Caco-2 (cell line): ENCODE data around the gene CMTM4. TPM values are rescaled to one million over a fixed set of nuclear protein-coding genes. Genes with fewer than 3 reads are reported as not detected.

Experiments
- BruUV-seq: library from RNA; stranded (reverse); fragments of 400-500 nt; replicated peaks from 2 replicates; lab custom pipeline; 2021; lab: Mats Ljungman, UMichigan
- CTCF ChIA-PET: fragments of 300-600 bp; sonication (Branson Sonifier 250); formaldehyde crosslinking; loops from one replicate; lab custom pipeline; 2022; ENCODE audit warnings: antibody characterized with exemption; lab: Charles Lee
- POLR2A ChIA-PET: fragments of 300-600 bp; sonication (Branson Sonifier 250); formaldehyde crosslinking; loops from one replicate; lab custom pipeline; 2022; ENCODE audit warnings: antibody characterized with exemption; lab: Charles Lee
- DNase-seq, 2 experiments: peaks; one replicate each; pipeline versions ENCODE4 v3.0.0 to v3.0.0-alpha.2; 2020 to 2022
- H3K27me3 ChIP-seq: replicated peaks from 2 replicates; pipeline ENCODE4 v1.6.0; 2011; ENCODE audit warnings: low read length; ENCODE audit not compliant: control insufficient read depth, insufficient read depth
- H3K36me3 ChIP-seq: 2 replicates; pipeline ENCODE4 v1.5.1; 2011; ENCODE audit warnings: low read length; ENCODE audit not compliant: control insufficient read depth, insufficient read depth
- H3K4me1 ChIP-seq: fragments of 250-450 bp; sonication (Bioruptor Pico); 2 replicates; pipeline ENCODE4 v1.5.1; 2020; ENCODE audit warnings: mild to moderate bottlenecking
- H3K4me3 ChIP-seq: 2 replicates; pipeline ENCODE4 v1.5.1; 2011; ENCODE audit warnings: low read depth, mild to moderate bottlenecking, control low read depth, low read length
- H3K9me3 ChIP-seq: fragments of 250-450 bp; sonication (Bioruptor Pico); 2 replicates; pipeline ENCODE4 v1.5.1; 2020; ENCODE audit warnings: mild to moderate bottlenecking, moderate library complexity
- H3K27ac Mint-ChIP-seq: one replicate; pipeline ENCODE4 v1.8.0; 2022; ENCODE audit warnings: mixed read lengths; ENCODE audit not compliant: unreplicated experiment
- H3K27me3 Mint-ChIP-seq: one replicate; pipeline ENCODE4 v1.8.0; 2022; ENCODE audit warnings: mixed read lengths; ENCODE audit not compliant: insufficient read depth, unreplicated experiment
- H3K36me3 Mint-ChIP-seq: one replicate; pipeline ENCODE4 v1.8.0; 2022; ENCODE audit warnings: mild to moderate bottlenecking, mixed read lengths; ENCODE audit not compliant: insufficient read depth, unreplicated experiment
- H3K4me1 Mint-ChIP-seq: one replicate; pipeline ENCODE4 v1.8.0; 2022; ENCODE audit warnings: low read depth, mixed read lengths; ENCODE audit not compliant: unreplicated experiment
- H3K4me3 Mint-ChIP-seq: one replicate; pipeline ENCODE4 v1.8.0; 2022; ENCODE audit warnings: mild to moderate bottlenecking, moderate library complexity, mixed read lengths; ENCODE audit not compliant: unreplicated experiment
- H3K9me3 Mint-ChIP-seq: one replicate; pipeline ENCODE4 v1.8.0; 2022; ENCODE audit warnings: mixed read lengths; ENCODE audit not compliant: unreplicated experiment
- intact Hi-C: fragments of 100-400 bp; cut with micrococcal nuclease; formaldehyde crosslinking; loops from one replicate; pipeline ENCODE4 v1.10.0; 2022; ENCODE audit not compliant: unreplicated experiment
- total RNA-seq: library from RNA; stranded (reverse); gene quantifications from 2 replicates; pipeline ENCODE4 v1.2.3, GENCODE V29; 2022
- TF ChIP-seq, protein P1 (sequence below), 2 experiments: fragments of 200-600 bp in 1 of 2; IDR thresholded peaks; 1 replicate in 1 of 2; 2 replicates in 1 of 2; pipeline versions ENCODE4 v1.5.1 to v1.8.0; 2011 to 2022; ENCODE audit warnings: antibody characterized with exemption in 1 of 2, control low read depth in 1 of 2, inconsistent platforms in 1 of 2, low read depth in 1 of 2, low read length in 1 of 2, mild to moderate bottlenecking in 1 of 2, moderate library complexity in 1 of 2; ENCODE audit not compliant: insufficient read depth in 1 of 2, severe bottlenecking in 1 of 2, unreplicated experiment in 1 of 2

The CMTM4 gene
- total RNA-seq, 1 experiment from 2014 or later, result 108 TPM

DNA sequence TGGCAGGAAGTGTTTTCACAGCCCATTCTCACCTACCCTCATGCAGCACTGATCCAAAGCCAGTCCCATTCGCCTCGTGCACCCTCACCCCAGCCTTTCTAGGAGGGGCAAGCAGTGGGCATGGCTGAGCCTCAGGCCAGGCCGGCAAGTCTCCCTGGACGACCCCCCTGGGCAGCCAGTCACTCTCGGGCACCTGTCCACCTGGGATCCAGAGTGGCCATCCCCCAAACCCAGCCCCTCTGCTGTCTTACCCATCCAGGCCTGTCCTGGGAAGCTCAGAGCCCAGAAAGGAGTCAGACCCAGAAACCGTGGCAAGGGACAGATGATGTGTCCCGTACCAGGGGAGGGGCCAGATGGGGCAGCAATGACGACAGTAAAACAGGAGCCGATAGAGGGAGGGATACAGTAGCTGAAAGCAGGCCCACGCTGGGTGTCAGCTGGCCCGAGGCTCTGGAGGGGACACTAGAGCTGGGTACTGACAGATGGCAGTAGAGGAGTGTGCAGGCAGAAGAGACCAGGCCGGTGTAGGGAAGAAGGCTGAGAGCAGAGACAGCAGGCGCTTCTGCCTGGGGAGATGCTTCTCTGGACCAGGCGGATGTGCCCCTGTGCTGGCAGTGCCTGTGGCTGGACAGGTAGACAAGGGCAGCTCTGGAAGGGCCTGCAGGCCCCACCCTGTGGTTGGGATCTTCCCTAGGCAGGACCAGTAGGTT is 86.3 kb downstream of the CMTM4 start:
- Histone ChIP-seq H3K9me3 (no peaks in the 10 kb centered on the region), H3K36me3 (peaks cover 2% of the 10 kb centered on the region), H3K27me3 (no peaks in the 10 kb centered on the region), H3K4me3 (no peak overlapping the region), H3K4me1 (peaks cover 24% of the 10 kb centered on the region)
- DNase-seq, result no peak
- no peaks in the 10 kb centered on the region for H3K9me3 Mint-ChIP-seq
- BruUV-seq, result no TSS peak
- H3K4me1 Mint-ChIP-seq, result peaks cover 26% of the 10 kb centered on the region
- H3K4me3 Mint-ChIP-seq, result no peak overlapping the region
- TF ChIP-seq, protein P1, sequence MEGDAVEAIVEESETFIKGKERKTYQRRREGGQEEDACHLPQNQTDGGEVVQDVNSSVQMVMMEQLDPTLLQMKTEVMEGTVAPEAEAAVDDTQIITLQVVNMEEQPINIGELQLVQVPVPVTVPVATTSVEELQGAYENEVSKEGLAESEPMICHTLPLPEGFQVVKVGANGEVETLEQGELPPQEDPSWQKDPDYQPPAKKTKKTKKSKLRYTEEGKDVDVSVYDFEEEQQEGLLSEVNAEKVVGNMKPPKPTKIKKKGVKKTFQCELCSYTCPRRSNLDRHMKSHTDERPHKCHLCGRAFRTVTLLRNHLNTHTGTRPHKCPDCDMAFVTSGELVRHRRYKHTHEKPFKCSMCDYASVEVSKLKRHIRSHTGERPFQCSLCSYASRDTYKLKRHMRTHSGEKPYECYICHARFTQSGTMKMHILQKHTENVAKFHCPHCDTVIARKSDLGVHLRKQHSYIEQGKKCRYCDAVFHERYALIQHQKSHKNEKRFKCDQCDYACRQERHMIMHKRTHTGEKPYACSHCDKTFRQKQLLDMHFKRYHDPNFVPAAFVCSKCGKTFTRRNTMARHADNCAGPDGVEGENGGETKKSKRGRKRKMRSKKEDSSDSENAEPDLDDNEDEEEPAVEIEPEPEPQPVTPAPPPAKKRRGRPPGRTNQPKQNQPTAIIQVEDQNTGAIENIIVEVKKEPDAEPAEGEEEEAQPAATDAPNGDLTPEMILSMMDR (IDR thresholded peaks at IDR 0.05; ENCODE audit: insufficient read depth in 1 of 2, low read depth in 1 of 2, low read length in 1 of 2, severe bottlenecking in 1 of 2, unreplicated experiment in 1 of 2), result no peak
- peaks cover 83% of the 10 kb centered on the region for H3K36me3 Mint-ChIP-seq
- POLR2A ChIA-PET, result no interaction called here
- intact Hi-C loops, result no loop called here
- peak overlapping the region; percentile 64 for H3K27ac Mint-ChIP-seq
- no peaks in the 10 kb centered on the region for H3K27me3 Mint-ChIP-seq
- CTCF ChIA-PET, result interaction anchor here (1.0 to 2.3 kb wide), 3 partner anchors 40 to 258 kb away, joined by 3 to 21 read pairs (median 4); no protein-coding TSS in a partner anchor

DNA sequence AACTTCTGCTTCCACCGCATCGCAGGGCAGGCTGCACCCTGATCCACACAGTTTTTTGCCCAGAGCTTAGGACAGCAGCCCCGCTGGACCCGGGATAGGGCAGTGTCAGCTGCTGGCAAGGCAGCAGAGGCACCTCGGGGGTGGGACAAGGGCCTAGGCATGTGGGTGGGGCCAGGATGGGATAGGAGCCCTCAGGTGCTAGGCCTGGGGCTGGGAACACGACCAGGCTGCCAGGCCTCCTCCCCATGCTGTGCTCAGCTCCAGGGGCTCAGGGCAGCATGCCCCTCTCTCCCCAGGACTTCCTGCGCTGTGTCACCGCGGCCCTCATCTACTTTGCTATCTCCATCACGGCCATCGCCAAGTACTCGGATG is 87.4 kb downstream of the CMTM4 start:
- Mint-ChIP-seq H3K9me3 (no peaks in the 10 kb centered on the region), H3K27ac (peak overlapping the region; percentile 54), H3K4me3 (no peak overlapping the region), H3K4me1 (peaks cover 26% of the 10 kb centered on the region), H3K36me3 (peaks cover 76% of the 10 kb centered on the region), H3K27me3 (no peaks in the 10 kb centered on the region)
- intact Hi-C loops, result loop anchor here (2.0 to 5.0 kb wide), 4 partner anchors 42 to 202 kb away; partner anchors contain the start of gene DYNC1LI2
- Histone ChIP-seq H3K4me1 (peaks cover 24% of the 10 kb centered on the region), H3K27me3 (no peaks in the 10 kb centered on the region), H3K36me3 (peaks cover 2% of the 10 kb centered on the region), H3K4me3 (no peak overlapping the region), H3K9me3 (no peaks in the 10 kb centered on the region)
- ChIA-PET POLR2A (interaction anchor here (1.6 kb wide), 1 partner anchor 86 kb away, joined by 3 read pairs; no protein-coding TSS in a partner anchor), CTCF (interaction anchor here (0.6 to 2.3 kb wide), 36 partner anchors 9 to 272 kb away, joined by 3 to 24 read pairs (median 4); partner anchors contain the start of genes CKLF, CMTM2, DYNC1LI2 and PDP2)
- BruUV-seq, result no TSS peak
- DNase-seq, result no peak
- TF ChIP-seq, protein P1 (IDR thresholded peaks at IDR 0.05; ENCODE audit: insufficient read depth in 1 of 2, low read depth in 1 of 2, low read length in 1 of 2, severe bottlenecking in 1 of 2, unreplicated experiment in 1 of 2), result no peak

DNA sequence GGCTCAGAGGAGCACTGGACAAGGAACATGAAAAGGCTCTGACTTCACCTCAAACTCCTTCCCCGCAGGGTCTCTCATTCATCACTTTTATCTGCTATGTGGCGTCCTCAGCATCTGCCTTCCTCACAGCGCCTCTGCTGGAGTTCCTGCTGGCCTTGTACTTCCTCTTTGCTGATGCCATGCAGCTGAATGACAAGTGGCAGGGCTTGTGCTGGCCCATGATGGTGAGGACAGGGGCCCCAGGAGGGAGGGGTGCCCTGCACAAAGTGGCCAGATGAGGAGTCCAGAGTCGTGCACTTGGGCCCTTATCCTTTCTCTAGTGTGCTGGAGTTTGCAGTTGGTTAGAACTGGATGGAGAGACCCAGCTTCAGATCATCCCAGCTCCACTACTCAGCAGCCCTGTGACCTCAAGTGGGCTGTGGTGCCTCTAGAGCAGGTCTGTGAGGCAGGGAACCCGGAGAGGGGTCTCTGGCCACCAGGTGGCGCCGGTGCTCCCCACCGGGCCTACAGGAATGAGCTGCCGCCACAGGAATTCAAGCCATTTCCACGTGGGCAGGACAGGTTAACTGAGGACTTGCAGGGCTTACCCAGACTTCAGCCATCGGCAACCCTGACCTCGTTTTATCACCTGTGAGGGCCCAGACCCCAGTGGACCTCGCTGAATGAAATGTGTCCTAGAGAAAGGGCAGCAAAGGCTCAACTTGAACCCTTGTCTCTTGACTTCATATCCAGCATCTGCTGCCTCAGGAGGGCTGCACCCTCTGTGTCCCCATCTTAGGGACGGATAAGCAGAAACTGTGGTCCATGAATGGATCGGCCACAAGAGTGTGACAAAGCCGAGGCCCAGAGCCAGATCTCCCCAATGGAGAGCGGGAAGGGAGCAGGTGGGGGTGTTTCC is 88.1 kb downstream of the CMTM4 start:
- no TSS peak for BruUV-seq
- peaks cover 80% of the 10 kb centered on the region for H3K36me3 Mint-ChIP-seq
- H3K36me3 ChIP-seq, result peaks cover 2% of the 10 kb centered on the region
- no peak overlapping the region for H3K4me3 ChIP-seq
- peak overlapping the region; percentile 54 for H3K27ac Mint-ChIP-seq
- H3K9me3 ChIP-seq, result no peaks in the 10 kb centered on the region
- H3K4me1 ChIP-seq, result peaks cover 29% of the 10 kb centered on the region
- peaks cover 26% of the 10 kb centered on the region for H3K4me1 Mint-ChIP-seq
- ChIA-PET POLR2A (interaction anchor here (1.6 kb wide), 1 partner anchor 87 kb away, joined by 3 read pairs; no protein-coding TSS in a partner anchor), CTCF (interaction anchor here (0.6 to 2.3 kb wide), 37 partner anchors 9 to 272 kb away, joined by 3 to 24 read pairs (median 4); partner anchors contain the start of genes CKLF, CMTM2, DYNC1LI2 and PDP2)
- no peak overlapping the region for H3K4me3 Mint-ChIP-seq
- DNase-seq, result peak; percentile 95 to 96
- no peaks in the 10 kb centered on the region for H3K27me3 Mint-ChIP-seq
- TF ChIP-seq, protein P1 (IDR thresholded peaks at IDR 0.05; ENCODE audit: insufficient read depth in 1 of 2, low read depth in 1 of 2, low read length in 1 of 2, severe bottlenecking in 1 of 2, unreplicated experiment in 1 of 2), result peak; percentile 96 to 99
- no peaks in the 10 kb centered on the region for H3K27me3 ChIP-seq
- H3K9me3 Mint-ChIP-seq, result no peaks in the 10 kb centered on the region
- intact Hi-C loops, result loop anchor here (1.0 to 5.0 kb wide), 5 partner anchors 42 to 260 kb away; partner anchors contain the start of gene DYNC1LI2
